SK-N-SH (cell line): ENCODE measurements around the gene SPTAN1. TPM values are rescaled to one million over a fixed set of nuclear protein-coding genes. Genes with fewer than 3 reads are reported as not detected.

Experiments
- CTCF ChIA-PET: fragments of 300-600, 350-600 bp; formaldehyde crosslinking; extraction: SDS; loops from one replicate; lab custom pipeline; 2021; lab: Yijun Ruan, JAX
- POLR2A ChIA-PET: fragments of 350-600 bp; sonication (Branson Sonifier 250); formaldehyde crosslinking; extraction: SDS; loops from one replicate; lab custom pipeline; 2020; ENCODE audit warnings: antibody characterized with exemption, inconsistent platforms; lab: Yijun Ruan, JAX
- DNase-seq: peaks from one replicate; pipeline ENCODE4 v3.0.0; 2012
- H2AFZ ChIP-seq: fragments of 200-600 bp; sonication (generic); 2 replicates; pipeline ENCODE4 v1.8.1; 2016; ENCODE audit warnings: antibody characterized with exemption, mild to moderate bottlenecking, low read depth
- H3F3A ChIP-seq: fragments of 200-600 bp; sonication (generic); replicated peaks from 2 replicates; pipeline ENCODE3; 2016; ENCODE audit warnings: antibody characterized with exemption, mild to moderate bottlenecking; ENCODE audit not compliant: insufficient read depth
- H3K27ac ChIP-seq, 2 experiments: fragments of 200-500 bp in 1 of 2; fragments of 200-600 bp in 1 of 2; sonication (Bioruptor generic) in 1 of 2; sonication (generic), shearing (Covaris generic) in 1 of 2; 2 replicates each; pipeline versions ENCODE4 v1.5.1 to v1.6.1; 2014 to 2016; ENCODE audit warnings: low read depth in 2 of 2, inconsistent platforms in 1 of 2, low read length in 1 of 2, mild to moderate bottlenecking in 1 of 2, mixed read lengths in 1 of 2
- H3K27me3 ChIP-seq: fragments of 200-600 bp; sonication (generic), shearing (Covaris generic); 2 replicates; pipeline ENCODE4 v1.6.1; 2016; ENCODE audit warnings: mixed run types; ENCODE audit not compliant: insufficient read depth
- H3K36me3 ChIP-seq, 2 experiments: fragments of 200-500 bp in 1 of 2; fragments of 200-600 bp in 1 of 2; sonication (Bioruptor generic) in 1 of 2; sonication (generic) in 1 of 2; replicated peaks in 1 of 2; 2 replicates each; pipeline versions ENCODE3 to v1.5.1; 2014 to 2016; ENCODE audit warnings: low read length in 1 of 2, mild to moderate bottlenecking in 1 of 2; ENCODE audit not compliant: insufficient read depth in 2 of 2, control insufficient read depth in 1 of 2
- H3K4me1 ChIP-seq, 2 experiments: fragments of 200-500 bp in 1 of 2; fragments of 200-600 bp in 1 of 2; sonication (Bioruptor generic) in 1 of 2; sonication (generic), shearing (Covaris generic) in 1 of 2; 2 replicates each; pipeline versions ENCODE4 v1.5.1 to v1.6.1; 2014 to 2016; ENCODE audit warnings: low read depth in 1 of 2, low read length in 1 of 2, mixed run types in 1 of 2; ENCODE audit not compliant: insufficient read depth in 2 of 2, control insufficient read depth in 1 of 2
- H3K4me2 ChIP-seq: fragments of 200-600 bp; sonication (generic), shearing (Covaris generic); 2 replicates; pipeline ENCODE4 v1.6.1; 2017; ENCODE audit warnings: mixed run types
- H3K4me3 ChIP-seq, 2 experiments: fragments of 200-500 bp in 1 of 2; fragments of 200-600 bp in 1 of 2; sonication (Bioruptor generic) in 1 of 2; sonication (generic), shearing (Covaris generic) in 1 of 2; 2 replicates each; pipeline versions ENCODE4 v1.5.1 to v1.8.1; 2014 to 2016; ENCODE audit warnings: low read depth in 2 of 2, inconsistent platforms in 1 of 2, low read length in 1 of 2, mild to moderate bottlenecking in 1 of 2, mixed read lengths in 1 of 2, moderate library complexity in 1 of 2
- H3K79me2 ChIP-seq: fragments of 200-600 bp; sonication (generic); 2 replicates; pipeline ENCODE4 v1.8.1; 2017; ENCODE audit warnings: mild to moderate bottlenecking; ENCODE audit not compliant: insufficient read depth
- H3K9ac ChIP-seq: fragments of 200-600 bp; sonication (generic); 2 replicates; pipeline ENCODE4 v1.6.1; 2017; ENCODE audit warnings: mixed run types
- H3K9me2 ChIP-seq: fragments of 200-600 bp; sonication (generic); 2 replicates; pipeline ENCODE4 v1.6.1; 2017; ENCODE audit warnings: mixed run types
- H3K9me3 ChIP-seq: fragments of 200-600 bp; sonication (generic); 2 replicates; pipeline ENCODE4 v1.6.1; 2017; ENCODE audit warnings: mixed run types, mild to moderate bottlenecking, moderate library complexity
- H4K20me1 ChIP-seq: fragments of 200-600 bp; sonication (generic); 2 replicates; pipeline ENCODE4 v1.6.1; 2017; ENCODE audit warnings: mild to moderate bottlenecking, mixed run types; ENCODE audit not compliant: insufficient read depth
- JUND ChIP-seq: IDR thresholded peaks from 2 replicates; pipeline ENCODE4 v1.4.0; 2012
- RAD21 ChIP-seq: IDR thresholded peaks from 2 replicates; pipeline ENCODE4 v1.6.1; 2012; ENCODE audit warnings: mild to moderate bottlenecking, low read length
- SIN3A ChIP-seq: IDR thresholded peaks from 2 replicates; pipeline ENCODE4 v1.6.1; 2012; ENCODE audit warnings: low read depth, mild to moderate bottlenecking, low read length, moderate library complexity, borderline replicate concordance
- TAF1 ChIP-seq: IDR thresholded peaks from 2 replicates; pipeline ENCODE4 v1.6.1; 2012; ENCODE audit warnings: low read depth, mild to moderate bottlenecking, low read length, moderate library complexity, borderline replicate concordance
- TCF12 ChIP-seq: IDR thresholded peaks from 2 replicates; pipeline ENCODE4 v1.4.0; 2012
- YY1 ChIP-seq: IDR thresholded peaks from 2 replicates; pipeline ENCODE4 v1.4.0; 2012; ENCODE audit warnings: low read depth, mild to moderate bottlenecking
- WGBS: methylation state at CpG from one replicate; pipeline ENCODE4 v1.1.6; 2017; ENCODE audit warnings: low lambda C conversion rate; 5-methylcytosine and 5-hydroxymethylcytosine counted together
- polyA plus RNA-seq, 3 experiments: library from polyadenylated mRNA; depleted of rRNA; stranded (reverse); fragments of >200 nt; gene quantifications; 2 replicates each; pipeline ENCODE4 v1.2.3, GENCODE V29; 2012
- TF ChIP-seq, protein P1 (sequence below): fragments of 150-350 bp; IDR thresholded peaks from 2 replicates; pipeline ENCODE4 v1.6.1; 2017; ENCODE audit warnings: antibody characterized with exemption, low read length, low read depth, borderline replicate concordance
- TF ChIP-seq, protein P2 (sequence below): IDR thresholded peaks from 2 replicates; pipeline ENCODE4 v1.4.0; 2012; ENCODE audit warnings: low read depth
- TF ChIP-seq, protein P3 (sequence below): fragments of 200-600 bp; sonication (generic); IDR thresholded peaks from 2 replicates; pipeline ENCODE4 v1.6.1; 2017; ENCODE audit warnings: antibody characterized with exemption, mild to moderate bottlenecking, moderate library complexity
- TF ChIP-seq, protein P4 (sequence below): IDR thresholded peaks from 2 replicates; pipeline ENCODE4 v1.4.0; 2012; ENCODE audit warnings: low read depth, borderline replicate concordance
- TF ChIP-seq, protein P5 (sequence below): IDR thresholded peaks from 2 replicates; pipeline ENCODE4 v1.4.0; 2012; ENCODE audit warnings: low read depth, borderline replicate concordance
- TF ChIP-seq, protein P6 (sequence below): fragments of 150-350 bp; IDR thresholded peaks from 2 replicates; pipeline ENCODE4 v1.6.1; 2016; ENCODE audit warnings: mild to moderate bottlenecking, low read depth, low read length

Gene SPTAN1
- polyA plus RNA-seq, 1 of the 3 experiments (the other 2 are of a cell fraction) = 177 TPM

DNA sequence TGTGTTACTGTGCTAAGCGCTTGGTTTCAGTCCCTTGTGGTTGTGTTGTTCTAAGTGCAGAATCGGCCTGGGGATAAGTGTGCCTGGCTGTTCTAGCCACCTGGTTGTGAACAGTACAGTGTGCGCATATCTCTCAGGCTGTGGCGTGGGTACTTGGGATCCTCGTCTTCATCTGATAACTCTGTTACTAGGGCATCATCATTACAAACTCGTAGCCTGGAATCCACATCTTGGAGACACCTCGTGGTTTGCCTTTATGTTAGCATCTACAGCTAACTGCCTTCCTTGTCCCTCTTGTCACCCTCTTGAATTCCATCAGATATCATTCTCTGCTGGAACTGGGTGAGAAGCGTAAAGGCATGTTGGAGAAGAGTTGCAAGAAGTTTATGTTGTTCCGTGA, 41.5 kb downstream of the SPTAN1 start:
- 0 out of 2 replicates have a peak, but pooled peaks cover 6% of the 10 kb centered on the region for H3K79me2 ChIP-seq
- WGBS = 94% methylated on average over 9 of the region's 9 CpGs
- TF ChIP-seq, protein P1, sequence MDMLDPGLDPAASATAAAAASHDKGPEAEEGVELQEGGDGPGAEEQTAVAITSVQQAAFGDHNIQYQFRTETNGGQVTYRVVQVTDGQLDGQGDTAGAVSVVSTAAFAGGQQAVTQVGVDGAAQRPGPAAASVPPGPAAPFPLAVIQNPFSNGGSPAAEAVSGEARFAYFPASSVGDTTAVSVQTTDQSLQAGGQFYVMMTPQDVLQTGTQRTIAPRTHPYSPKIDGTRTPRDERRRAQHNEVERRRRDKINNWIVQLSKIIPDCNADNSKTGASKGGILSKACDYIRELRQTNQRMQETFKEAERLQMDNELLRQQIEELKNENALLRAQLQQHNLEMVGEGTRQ = no peak
- TF ChIP-seq, protein P2, sequence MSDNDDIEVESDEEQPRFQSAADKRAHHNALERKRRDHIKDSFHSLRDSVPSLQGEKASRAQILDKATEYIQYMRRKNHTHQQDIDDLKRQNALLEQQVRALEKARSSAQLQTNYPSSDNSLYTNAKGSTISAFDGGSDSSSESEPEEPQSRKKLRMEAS = no peak
- TF ChIP-seq, protein P3, sequence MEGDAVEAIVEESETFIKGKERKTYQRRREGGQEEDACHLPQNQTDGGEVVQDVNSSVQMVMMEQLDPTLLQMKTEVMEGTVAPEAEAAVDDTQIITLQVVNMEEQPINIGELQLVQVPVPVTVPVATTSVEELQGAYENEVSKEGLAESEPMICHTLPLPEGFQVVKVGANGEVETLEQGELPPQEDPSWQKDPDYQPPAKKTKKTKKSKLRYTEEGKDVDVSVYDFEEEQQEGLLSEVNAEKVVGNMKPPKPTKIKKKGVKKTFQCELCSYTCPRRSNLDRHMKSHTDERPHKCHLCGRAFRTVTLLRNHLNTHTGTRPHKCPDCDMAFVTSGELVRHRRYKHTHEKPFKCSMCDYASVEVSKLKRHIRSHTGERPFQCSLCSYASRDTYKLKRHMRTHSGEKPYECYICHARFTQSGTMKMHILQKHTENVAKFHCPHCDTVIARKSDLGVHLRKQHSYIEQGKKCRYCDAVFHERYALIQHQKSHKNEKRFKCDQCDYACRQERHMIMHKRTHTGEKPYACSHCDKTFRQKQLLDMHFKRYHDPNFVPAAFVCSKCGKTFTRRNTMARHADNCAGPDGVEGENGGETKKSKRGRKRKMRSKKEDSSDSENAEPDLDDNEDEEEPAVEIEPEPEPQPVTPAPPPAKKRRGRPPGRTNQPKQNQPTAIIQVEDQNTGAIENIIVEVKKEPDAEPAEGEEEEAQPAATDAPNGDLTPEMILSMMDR = no peak
- TF ChIP-seq RAD21 (no peak), TAF1 (no peak), TCF12 (no peak), SIN3A (no peak), JUND (no peak), YY1 (no peak)
- TF ChIP-seq, protein P4, sequence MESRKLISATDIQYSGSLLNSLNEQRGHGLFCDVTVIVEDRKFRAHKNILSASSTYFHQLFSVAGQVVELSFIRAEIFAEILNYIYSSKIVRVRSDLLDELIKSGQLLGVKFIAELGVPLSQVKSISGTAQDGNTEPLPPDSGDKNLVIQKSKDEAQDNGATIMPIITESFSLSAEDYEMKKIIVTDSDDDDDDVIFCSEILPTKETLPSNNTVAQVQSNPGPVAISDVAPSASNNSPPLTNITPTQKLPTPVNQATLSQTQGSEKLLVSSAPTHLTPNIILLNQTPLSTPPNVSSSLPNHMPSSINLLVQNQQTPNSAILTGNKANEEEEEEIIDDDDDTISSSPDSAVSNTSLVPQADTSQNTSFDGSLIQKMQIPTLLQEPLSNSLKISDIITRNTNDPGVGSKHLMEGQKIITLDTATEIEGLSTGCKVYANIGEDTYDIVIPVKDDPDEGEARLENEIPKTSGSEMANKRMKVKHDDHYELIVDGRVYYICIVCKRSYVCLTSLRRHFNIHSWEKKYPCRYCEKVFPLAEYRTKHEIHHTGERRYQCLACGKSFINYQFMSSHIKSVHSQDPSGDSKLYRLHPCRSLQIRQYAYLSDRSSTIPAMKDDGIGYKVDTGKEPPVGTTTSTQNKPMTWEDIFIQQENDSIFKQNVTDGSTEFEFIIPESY = no peak
- TF ChIP-seq, protein P5, sequence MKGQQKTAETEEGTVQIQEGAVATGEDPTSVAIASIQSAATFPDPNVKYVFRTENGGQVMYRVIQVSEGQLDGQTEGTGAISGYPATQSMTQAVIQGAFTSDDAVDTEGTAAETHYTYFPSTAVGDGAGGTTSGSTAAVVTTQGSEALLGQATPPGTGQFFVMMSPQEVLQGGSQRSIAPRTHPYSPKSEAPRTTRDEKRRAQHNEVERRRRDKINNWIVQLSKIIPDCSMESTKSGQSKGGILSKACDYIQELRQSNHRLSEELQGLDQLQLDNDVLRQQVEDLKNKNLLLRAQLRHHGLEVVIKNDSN = no peak
- TF ChIP-seq, protein P6, sequence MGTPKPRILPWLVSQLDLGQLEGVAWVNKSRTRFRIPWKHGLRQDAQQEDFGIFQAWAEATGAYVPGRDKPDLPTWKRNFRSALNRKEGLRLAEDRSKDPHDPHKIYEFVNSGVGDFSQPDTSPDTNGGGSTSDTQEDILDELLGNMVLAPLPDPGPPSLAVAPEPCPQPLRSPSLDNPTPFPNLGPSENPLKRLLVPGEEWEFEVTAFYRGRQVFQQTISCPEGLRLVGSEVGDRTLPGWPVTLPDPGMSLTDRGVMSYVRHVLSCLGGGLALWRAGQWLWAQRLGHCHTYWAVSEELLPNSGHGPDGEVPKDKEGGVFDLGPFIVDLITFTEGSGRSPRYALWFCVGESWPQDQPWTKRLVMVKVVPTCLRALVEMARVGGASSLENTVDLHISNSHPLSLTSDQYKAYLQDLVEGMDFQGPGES = no peak
- H3F3A ChIP-seq = peaks cover 11% of the 10 kb centered on the region
- H3K4me2 ChIP-seq = no peak overlapping the region
- CTCF ChIA-PET = no interaction called here
- no peak overlapping the region for H3K27ac ChIP-seq
- no peaks in the 10 kb centered on the region for H4K20me1 ChIP-seq
- H3K9me2 ChIP-seq = no peaks in the 10 kb centered on the region
- H2AFZ ChIP-seq = no peak overlapping the region
- no peaks in the 10 kb centered on the region for H3K4me1 ChIP-seq
- POLR2A ChIA-PET = no interaction called here
- H3K27me3 ChIP-seq = no peaks in the 10 kb centered on the region
- no peak overlapping the region for H3K9ac ChIP-seq
- H3K4me3 ChIP-seq = no peak overlapping the region
- peaks cover 67 to 78% of the 10 kb centered on the region in 2 experiments for H3K36me3 ChIP-seq
- DNase-seq = no peak
- no peaks in the 10 kb centered on the region for H3K9me3 ChIP-seq
